A549 (cell line): ENCODE measurements around the gene TMF1. TPM values are rescaled to one million over a fixed set of nuclear protein-coding genes. Genes with fewer than 3 reads are reported as not detected.

Experiments used
- ATAC-seq, 2 experiments: fragments of 200-7000 bp in 1 of 2; fragments of >200 bp in 1 of 2; cut with Nextera tagmentation in 1 of 2; cut with Tn5 transposase in 1 of 2; 3 replicates each; pipeline versions ENCODE4 v1.8.0 to v1.9.1; 2018 to 2020; ENCODE audit warnings: mild to moderate bottlenecking in 1 of 2, moderate library complexity in 1 of 2
- CTCF ChIA-PET: fragments of 300-600 bp; sonication (Branson Sonifier 250); formaldehyde crosslinking; extraction: SDS; loops from one replicate; lab custom pipeline; 2021; ENCODE audit warnings: antibody characterized with exemption, inconsistent platforms; lab: Yijun Ruan, JAX
- POLR2A ChIA-PET: fragments of 350-600 bp; formaldehyde crosslinking; extraction: SDS; loops from one replicate; lab custom pipeline; 2021; ENCODE audit warnings: antibody characterized with exemption, inconsistent platforms; lab: Yijun Ruan, JAX
- DNase-seq, 2 experiments: peaks; one replicate each; pipeline versions ENCODE4 v3.0.0 to v3.0.0-alpha.2; 2011 to 2016; ENCODE audit warnings: low read depth in 1 of 2, low spot score in 1 of 2
- FAIRE-seq: peaks from 2 replicates; lab custom pipeline; 2011; peaks lifted over from hg19 to GRCh38; lab: Jason Lieb, UNC
- H3K27ac ChIP-seq, 2 experiments: fragments of >200 bp; sonication (Bioruptor Twin); formaldehyde crosslinking; 3 replicates each; pipeline ENCODE4 v1.5.1; 2016 to 2017
- H3K4me1 ChIP-seq: fragments of >200 bp; sonication (Bioruptor Twin); formaldehyde crosslinking; 3 replicates; pipeline ENCODE4 v1.6.1; 2016
- H3K4me2 ChIP-seq: fragments of >200 bp; sonication (Bioruptor Twin); formaldehyde crosslinking; 3 replicates; pipeline ENCODE4 v1.6.1; 2016
- H3K4me3 ChIP-seq: fragments of >200 bp; sonication (Bioruptor Twin); formaldehyde crosslinking; 3 replicates; pipeline ENCODE4 v1.5.1; 2016
- H3K9me3 ChIP-seq: fragments of >200 bp; sonication (Bioruptor Twin); formaldehyde crosslinking; 3 replicates; pipeline ENCODE4 v1.6.1; 2016
- CBX2 ChIP-seq: fragments of 200-600 bp; sonication (generic); IDR thresholded peaks from 2 replicates; pipeline ENCODE4 v1.6.1; 2016; ENCODE audit warnings: low read depth, mild to moderate bottlenecking, borderline replicate concordance
- CEBPB ChIP-seq, 2 experiments: fragments of >200 bp in 1 of 2; sonication (Bioruptor Twin) in 1 of 2; formaldehyde crosslinking in 1 of 2; IDR thresholded peaks; 2 replicates each; pipeline ENCODE4 v1.6.1; 2012 to 2016
- EHF ChIP-seq: fragments of 250-450 bp; sonication (Bioruptor Pico); IDR thresholded peaks from 2 replicates; pipeline ENCODE4 v1.5.0; 2020; ENCODE audit warnings: mild to moderate bottlenecking
- EHMT2 ChIP-seq: fragments of 200-600 bp; sonication (generic); IDR thresholded peaks from 2 replicates; pipeline ENCODE4 v1.6.1; 2016; ENCODE audit warnings: antibody characterized with exemption, low read depth, mild to moderate bottlenecking, moderate library complexity
- EP300 ChIP-seq, 2 experiments: fragments of >200 bp; sonication (Bioruptor Twin); formaldehyde crosslinking; IDR thresholded peaks; 2 replicates in 1 of 2; 3 replicates in 1 of 2; pipeline ENCODE4 v1.6.1; 2016 to 2017
- HOXB5 ChIP-seq: fragments of 250-450 bp; sonication (Bioruptor Pico); IDR thresholded peaks from 2 replicates; pipeline ENCODE4 v1.5.0; 2020; ENCODE audit warnings: mild to moderate bottlenecking, moderate library complexity
- POLR2A ChIP-seq: IDR thresholded peaks from 2 replicates; pipeline ENCODE4 v1.6.1; 2012; ENCODE audit warnings: mild to moderate bottlenecking, low read length
- RNF2 ChIP-seq: fragments of 200-600 bp; sonication (generic); IDR thresholded peaks from 2 replicates; pipeline ENCODE4 v1.6.1; 2016; ENCODE audit warnings: low read depth, mild to moderate bottlenecking, antibody characterized with exemption, moderate library complexity, borderline replicate concordance
- TP53 ChIP-seq: fragments of 250-450 bp; sonication (Bioruptor Pico); IDR thresholded peaks from 2 replicates; pipeline ENCODE4 v1.5.0; 2021; ENCODE audit warnings: mild to moderate bottlenecking, moderate library complexity
- ZNF302 ChIP-seq: fragments of 250-450 bp; sonication (Bioruptor Pico); IDR thresholded peaks from 2 replicates; pipeline ENCODE4 v1.9.0; 2021; ENCODE audit warnings: inconsistent platforms, mild to moderate bottlenecking, moderate library complexity
- WGBS: methylation state at CpG from one replicate; pipeline ENCODE4 v1.1.6; 2017; ENCODE audit errors: missing lambda C conversion rate; 5-methylcytosine and 5-hydroxymethylcytosine counted together
- polyA plus RNA-seq, 4 experiments: library from polyadenylated mRNA; depleted of rRNA in 3 of 4; stranded (reverse); fragments of >200 nt; fragmentation: RNase III in 1 of 4; extraction: RNeasy Plus Mini Kit Qiagen cat#74134 plus additional on column Dnase treatment in 1 of 4; gene quantifications; 2 replicates in 3 of 4; 3 replicates in 1 of 4; pipeline ENCODE4 v1.2.3, GENCODE V29; 2011 to 2017
- TF ChIP-seq, protein P1 (sequence below): fragments of 250-450 bp; sonication (Bioruptor Pico); IDR thresholded peaks from 2 replicates; pipeline ENCODE4 v1.5.0; 2021; ENCODE audit warnings: mild to moderate bottlenecking, moderate library complexity, borderline replicate concordance
- TF ChIP-seq, protein P2 (sequence below): IDR thresholded peaks from 2 replicates; pipeline ENCODE4 v1.6.1; 2012
- TF ChIP-seq, protein P3 (sequence below): fragments of 250-450 bp; sonication (Bioruptor Pico); IDR thresholded peaks from 2 replicates; pipeline ENCODE4 v1.5.0; 2020; ENCODE audit warnings: low read depth, mild to moderate bottlenecking, moderate library complexity
- TF ChIP-seq, protein P4 (sequence below): fragments of >200 bp; sonication (Bioruptor Twin); formaldehyde crosslinking; IDR thresholded peaks from 2 replicates; pipeline ENCODE4 v1.6.1; 2016
- TF ChIP-seq, protein P5 (sequence below): fragments of 450-650 bp; IDR thresholded peaks from 2 replicates; pipeline ENCODE4 v1.6.1; 2014; ENCODE audit warnings: antibody characterized with exemption
- TF ChIP-seq, protein P6 (sequence below): IDR thresholded peaks from 2 replicates; pipeline ENCODE4 v1.6.1; 2012; ENCODE audit warnings: low read depth, borderline replicate concordance
- TF ChIP-seq, protein P7 (sequence below): fragments of 150-350 bp; IDR thresholded peaks from 2 replicates; pipeline ENCODE4 v1.6.1; 2014; ENCODE audit warnings: low read depth, mild to moderate bottlenecking, low read length

TMF1 gene
- polyA plus RNA-seq, 2 of the 4 experiments (the other 2 are of a cell fraction), result 13.7 to 17.2 TPM

DNA sequence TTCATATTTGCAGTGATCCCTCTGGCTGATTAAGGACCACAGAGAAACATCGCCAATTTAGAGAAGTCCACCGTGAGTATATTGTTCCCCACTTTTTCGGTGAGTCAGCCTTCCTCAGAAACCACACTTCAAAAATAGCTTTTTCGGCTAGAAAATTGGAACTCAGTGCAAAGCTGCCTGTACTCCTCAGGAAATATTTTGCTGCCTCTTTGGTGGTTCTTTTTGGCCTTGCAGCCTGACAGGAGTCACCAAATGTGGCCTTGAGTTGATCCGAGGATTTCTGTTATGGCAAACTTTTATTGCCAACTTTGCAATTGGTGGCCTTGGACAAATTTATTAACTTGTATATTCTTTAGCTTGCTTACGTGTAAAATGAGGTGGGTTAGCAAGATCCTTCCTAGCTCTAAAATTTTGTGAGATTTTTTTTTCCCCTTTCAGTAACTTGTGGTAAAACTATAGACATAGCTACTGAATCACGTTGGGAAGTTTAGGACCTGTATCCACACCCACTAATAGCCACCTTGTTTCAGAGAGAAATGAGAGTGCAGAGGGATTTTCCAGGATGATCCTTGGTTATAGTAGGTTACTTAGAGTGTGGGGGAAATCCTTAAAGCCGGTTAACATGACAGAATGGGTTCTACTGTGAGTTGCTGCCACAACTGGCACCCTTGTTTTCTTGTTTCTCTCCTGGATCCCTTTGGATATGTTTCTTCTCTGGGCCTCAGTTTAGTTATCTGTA, 42.5 kb upstream of the TMF1 start:
- TF ChIP-seq POLR2A (no peak), EHMT2 (no peak), CEBPB (IDR thresholded peaks at IDR 0.05) (no peak)
- TF ChIP-seq, protein P1, sequence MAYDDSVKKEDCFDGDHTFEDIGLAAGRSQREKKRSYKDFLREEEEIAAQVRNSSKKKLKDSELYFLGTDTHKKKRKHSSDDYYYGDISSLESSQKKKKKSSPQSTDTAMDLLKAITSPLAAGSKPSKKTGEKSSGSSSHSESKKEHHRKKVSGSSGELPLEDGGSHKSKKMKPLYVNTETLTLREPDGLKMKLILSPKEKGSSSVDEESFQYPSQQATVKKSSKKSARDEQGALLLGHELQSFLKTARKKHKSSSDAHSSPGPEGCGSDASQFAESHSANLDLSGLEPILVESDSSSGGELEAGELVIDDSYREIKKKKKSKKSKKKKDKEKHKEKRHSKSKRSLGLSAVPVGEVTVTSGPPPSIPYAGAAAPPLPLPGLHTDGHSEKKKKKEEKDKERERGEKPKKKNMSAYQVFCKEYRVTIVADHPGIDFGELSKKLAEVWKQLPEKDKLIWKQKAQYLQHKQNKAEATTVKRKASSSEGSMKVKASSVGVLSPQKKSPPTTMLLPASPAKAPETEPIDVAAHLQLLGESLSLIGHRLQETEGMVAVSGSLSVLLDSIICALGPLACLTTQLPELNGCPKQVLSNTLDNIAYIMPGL (CRISPR knock-in tag), result no peak
- TF ChIP-seq, protein P2, sequence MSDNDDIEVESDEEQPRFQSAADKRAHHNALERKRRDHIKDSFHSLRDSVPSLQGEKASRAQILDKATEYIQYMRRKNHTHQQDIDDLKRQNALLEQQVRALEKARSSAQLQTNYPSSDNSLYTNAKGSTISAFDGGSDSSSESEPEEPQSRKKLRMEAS, result no peak
- ChIA-PET POLR2A (no interaction called here), CTCF (no interaction called here)
- ATAC-seq (no peak), FAIRE-seq (no peak), DNase-seq (no peak)
- H3K4me1 ChIP-seq, result peaks cover 15% of the 10 kb centered on the region
- H3K4me3 ChIP-seq, result no peak overlapping the region
- no peak overlapping the region for H3K4me2 ChIP-seq
- H3K27ac ChIP-seq, result no peak overlapping the region
- H3K9me3 ChIP-seq, result no peaks in the 10 kb centered on the region
- 88% methylated on average over 8 of the region's 8 CpGs for WGBS

DNA sequence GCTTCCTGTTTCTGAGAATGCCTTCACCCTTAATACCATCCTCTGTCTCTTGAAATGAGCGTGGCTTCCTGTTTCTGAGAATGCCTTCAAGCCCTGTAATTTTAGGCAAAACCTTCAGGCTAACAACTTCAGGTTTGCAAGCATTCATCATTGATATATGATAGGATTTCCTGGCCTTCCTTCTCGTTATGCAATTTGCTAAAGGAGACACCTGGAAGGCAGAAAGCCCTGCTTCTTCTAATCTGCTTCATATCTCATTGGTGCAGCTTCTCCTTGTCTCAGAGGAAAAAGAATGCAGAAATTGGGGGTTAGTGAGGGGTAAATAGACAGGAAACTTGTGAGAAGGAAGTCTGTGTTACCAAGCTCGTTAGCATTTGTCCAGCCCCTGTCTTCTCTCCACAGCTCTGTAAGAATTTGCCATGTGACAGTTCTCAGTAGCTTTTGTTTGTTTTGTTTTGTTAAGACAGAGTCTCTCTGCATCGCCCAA, 39.9 kb upstream of the TMF1 start:
- H3K4me2 ChIP-seq, result no peak overlapping the region
- no peaks in the 10 kb centered on the region for H3K9me3 ChIP-seq
- H3K27ac ChIP-seq, result no peak overlapping the region
- POLR2A ChIA-PET, result no interaction called here
- 75% methylated on average over 4 of the region's 4 CpGs for WGBS
- CTCF ChIA-PET, result no interaction called here
- TF ChIP-seq ZNF302 (CRISPR knock-in tag) (no peak), CBX2 (no peak), EHF (CRISPR knock-in tag) (no peak), EHMT2 (no peak), CEBPB (IDR thresholded peaks at IDR 0.05) (no peak), TP53 (CRISPR knock-in tag) (no peak), RNF2 (no peak), HOXB5 (CRISPR knock-in tag) (no peak), EP300 (IDR thresholded peaks at IDR 0.05) (no peak)
- TF ChIP-seq, protein P3, sequence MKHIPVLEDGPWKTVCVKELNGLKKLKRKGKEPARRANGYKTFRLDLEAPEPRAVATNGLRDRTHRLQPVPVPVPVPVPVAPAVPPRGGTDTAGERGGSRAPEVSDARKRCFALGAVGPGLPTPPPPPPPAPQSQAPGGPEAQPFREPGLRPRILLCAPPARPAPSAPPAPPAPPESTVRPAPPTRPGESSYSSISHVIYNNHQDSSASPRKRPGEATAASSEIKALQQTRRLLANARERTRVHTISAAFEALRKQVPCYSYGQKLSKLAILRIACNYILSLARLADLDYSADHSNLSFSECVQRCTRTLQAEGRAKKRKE (CRISPR knock-in tag), result no peak
- TF ChIP-seq, protein P4, sequence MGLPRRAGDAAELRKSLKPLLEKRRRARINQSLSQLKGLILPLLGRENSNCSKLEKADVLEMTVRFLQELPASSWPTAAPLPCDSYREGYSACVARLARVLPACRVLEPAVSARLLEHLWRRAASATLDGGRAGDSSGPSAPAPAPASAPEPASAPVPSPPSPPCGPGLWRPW, result no peak
- TF ChIP-seq, protein P5, sequence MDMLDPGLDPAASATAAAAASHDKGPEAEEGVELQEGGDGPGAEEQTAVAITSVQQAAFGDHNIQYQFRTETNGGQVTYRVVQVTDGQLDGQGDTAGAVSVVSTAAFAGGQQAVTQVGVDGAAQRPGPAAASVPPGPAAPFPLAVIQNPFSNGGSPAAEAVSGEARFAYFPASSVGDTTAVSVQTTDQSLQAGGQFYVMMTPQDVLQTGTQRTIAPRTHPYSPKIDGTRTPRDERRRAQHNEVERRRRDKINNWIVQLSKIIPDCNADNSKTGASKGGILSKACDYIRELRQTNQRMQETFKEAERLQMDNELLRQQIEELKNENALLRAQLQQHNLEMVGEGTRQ, result no peak
- TF ChIP-seq, protein P6, sequence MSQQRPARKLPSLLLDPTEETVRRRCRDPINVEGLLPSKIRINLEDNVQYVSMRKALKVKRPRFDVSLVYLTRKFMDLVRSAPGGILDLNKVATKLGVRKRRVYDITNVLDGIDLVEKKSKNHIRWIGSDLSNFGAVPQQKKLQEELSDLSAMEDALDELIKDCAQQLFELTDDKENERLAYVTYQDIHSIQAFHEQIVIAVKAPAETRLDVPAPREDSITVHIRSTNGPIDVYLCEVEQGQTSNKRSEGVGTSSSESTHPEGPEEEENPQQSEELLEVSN, result no peak
- TF ChIP-seq, protein P7, sequence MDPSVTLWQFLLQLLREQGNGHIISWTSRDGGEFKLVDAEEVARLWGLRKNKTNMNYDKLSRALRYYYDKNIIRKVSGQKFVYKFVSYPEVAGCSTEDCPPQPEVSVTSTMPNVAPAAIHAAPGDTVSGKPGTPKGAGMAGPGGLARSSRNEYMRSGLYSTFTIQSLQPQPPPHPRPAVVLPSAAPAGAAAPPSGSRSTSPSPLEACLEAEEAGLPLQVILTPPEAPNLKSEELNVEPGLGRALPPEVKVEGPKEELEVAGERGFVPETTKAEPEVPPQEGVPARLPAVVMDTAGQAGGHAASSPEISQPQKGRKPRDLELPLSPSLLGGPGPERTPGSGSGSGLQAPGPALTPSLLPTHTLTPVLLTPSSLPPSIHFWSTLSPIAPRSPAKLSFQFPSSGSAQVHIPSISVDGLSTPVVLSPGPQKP, result no peak
- FAIRE-seq (no peak), ATAC-seq (no peak), DNase-seq (no peak)
- no peak overlapping the region for H3K4me3 ChIP-seq
- H3K4me1 ChIP-seq, result peaks cover 41% of the 10 kb centered on the region
